CD8-positive, alpha-beta memory T cell (primary cell): ENCODE measurements around the gene IGDCC3. TPM values are rescaled to one million over a fixed set of nuclear protein-coding genes. Genes with fewer than 3 reads are reported as not detected.
A peak's percentile ranks its signal among the peaks of the same experiment; 100 is the strongest.

ENCODE experiments used
- CTCF ChIA-PET: fragments of 350-600 bp; sonication (Branson Sonifier 250); formaldehyde crosslinking; loops from one replicate; lab custom pipeline; 2021; ENCODE audit warnings: antibody characterized with exemption; lab: Charles Lee
- POLR2A ChIA-PET: fragments of 350-600 bp; sonication (Branson Sonifier 250); formaldehyde crosslinking; loops from one replicate; lab custom pipeline; 2021; ENCODE audit warnings: antibody characterized with exemption; lab: Charles Lee
- DNase-seq, 5 donors: peaks; one replicate each; pipeline versions ENCODE4 v3.0.0 to v3.0.0-alpha.2; 2020 to 2022; ENCODE audit warnings: mixed read lengths in 1 of 5
- H3K27ac ChIP-seq: one replicate; pipeline ENCODE4 v1.7.0; 2013; ENCODE audit warnings: low read depth, mild to moderate bottlenecking, low read length, moderate library complexity
- H3K27me3 ChIP-seq: 2 replicates; pipeline ENCODE4 v1.7.0; 2013; ENCODE audit warnings: low read length, mild to moderate bottlenecking; ENCODE audit not compliant: insufficient read depth, poor library complexity, severe bottlenecking
- H3K36me3 ChIP-seq: 2 replicates; pipeline ENCODE4 v1.7.0; 2013; ENCODE audit warnings: mild to moderate bottlenecking, low read length, moderate library complexity; ENCODE audit not compliant: insufficient read depth
- H3K4me1 ChIP-seq: 2 replicates; pipeline ENCODE4 v1.7.0; 2013; ENCODE audit warnings: mild to moderate bottlenecking, low read length, moderate library complexity; ENCODE audit not compliant: insufficient read depth
- H3K4me3 ChIP-seq: 2 replicates; pipeline ENCODE4 v1.7.0; 2013; ENCODE audit warnings: mild to moderate bottlenecking, low read length
- H3K9me3 ChIP-seq: 2 replicates; pipeline ENCODE4 v1.7.0; 2013; ENCODE audit warnings: mild to moderate bottlenecking, low read length
- H3K27ac Mint-ChIP-seq, 8 donors: one replicate each; pipeline ENCODE4 v1.8.0; 2020 to 2021; ENCODE audit warnings: mixed read lengths in 8 of 8, mild to moderate bottlenecking in 6 of 8, inconsistent platforms in 3 of 8, moderate library complexity in 3 of 8
- H3K27me3 Mint-ChIP-seq, 2 donors: one replicate each; pipeline ENCODE4 v1.8.0; 2020 to 2021; ENCODE audit warnings: mixed read lengths in 2 of 2, mild to moderate bottlenecking in 1 of 2, moderate library complexity in 1 of 2
- H3K36me3 Mint-ChIP-seq, 3 donors: one replicate each; pipeline ENCODE4 v1.8.0; 2020 to 2021; ENCODE audit warnings: mixed read lengths in 3 of 3, inconsistent platforms in 1 of 3, mild to moderate bottlenecking in 1 of 3
- H3K4me1 Mint-ChIP-seq, 3 donors: one replicate each; pipeline ENCODE4 v1.8.0; 2020 to 2021; ENCODE audit warnings: mixed read lengths in 3 of 3, inconsistent platforms in 1 of 3, mild to moderate bottlenecking in 1 of 3
- H3K4me3 Mint-ChIP-seq, 7 donors: one replicate each; pipeline ENCODE4 v1.8.0; 2020 to 2021; ENCODE audit warnings: mixed read lengths in 7 of 7, mild to moderate bottlenecking in 6 of 7, moderate library complexity in 4 of 7, inconsistent platforms in 2 of 7
- H3K9me3 Mint-ChIP-seq, 5 donors: one replicate each; pipeline ENCODE4 v1.8.0; 2020 to 2022; ENCODE audit warnings: mixed read lengths in 5 of 5, mild to moderate bottlenecking in 3 of 5, moderate library complexity in 2 of 5, inconsistent platforms in 1 of 5
- polyA plus RNA-seq: library from polyadenylated mRNA; unstranded; fragments of 300-500 nt; fragmentation: Illumina TruSeq; gene quantifications from one replicate; pipeline ENCODE4 v1.2.3, GENCODE V29; 2021
- total RNA-seq, 2 experiments: library from RNA; stranded (reverse); gene quantifications; one replicate each; pipeline ENCODE4 v1.2.3, GENCODE V29; 2021

The IGDCC3 gene
- total and polyA plus RNA-seq, 3 experiments from 2014 or later = not detected

GRCh38 chr15:65396283-65396964, 18.6 kb upstream of the IGDCC3 start:
- peaks cover 2 to 11% (median 5%) of the 10 kb centered on the region in 3 donors for H3K4me1 Mint-ChIP-seq
- H3K36me3 Mint-ChIP-seq = no peaks in the 10 kb centered on the region
- Histone ChIP-seq H3K27ac (no peak overlapping the region), H3K27me3 (peaks cover 28% of the 10 kb centered on the region), H3K4me3 (no peak overlapping the region), H3K36me3 (no peaks in the 10 kb centered on the region), H3K9me3 (no peaks in the 10 kb centered on the region), H3K4me1 (no peaks in the 10 kb centered on the region)
- peak overlapping the region in 1 of 7 donors; percentile 14 for H3K4me3 Mint-ChIP-seq
- no peak for DNase-seq
- H3K27me3 Mint-ChIP-seq = peaks cover 52 to 77% of the 10 kb centered on the region in 2 donors
- ChIA-PET POLR2A (no interaction called here), CTCF (no interaction called here)
- no peaks in the 10 kb centered on the region for H3K9me3 Mint-ChIP-seq
- H3K27ac Mint-ChIP-seq = no peak overlapping the region

GRCh38 chr15:65395567-65396202, 17.9 kb upstream of the IGDCC3 start:
- Mint-ChIP-seq H3K27ac (peak overlapping the region in 1 of 8 donors; percentile 55), H3K4me1 (peaks cover 2 to 11% (median 5%) of the 10 kb centered on the region in 3 donors), H3K36me3 (no peaks in the 10 kb centered on the region), H3K9me3 (no peaks in the 10 kb centered on the region), H3K27me3 (peaks cover 51 to 71% of the 10 kb centered on the region in 2 donors), H3K4me3 (no peak overlapping the region)
- Histone ChIP-seq H3K4me3 (no peak overlapping the region), H3K9me3 (no peaks in the 10 kb centered on the region), H3K27me3 (peaks cover 28% of the 10 kb centered on the region), H3K4me1 (no peaks in the 10 kb centered on the region), H3K36me3 (no peaks in the 10 kb centered on the region), H3K27ac (no peak overlapping the region)
- ChIA-PET POLR2A (no interaction called here), CTCF (interaction anchor here (0.9 to 1.6 kb wide), 2 partner anchors 10 to 77 kb away, joined by 5 read pairs; no protein-coding TSS in a partner anchor)
- no peak for DNase-seq

- DNase-seq = no peak
- Mint-ChIP-seq H3K4me3 (no peak overlapping the region), H3K27me3 (peaks cover 45 to 67% of the 10 kb centered on the region in 2 donors), H3K4me1 (peaks cover 2 to 11% (median 5%) of the 10 kb centered on the region in 3 donors), H3K27ac (peak overlapping the region in 1 of 8 donors; percentile 55), H3K9me3 (no peaks in the 10 kb centered on the region), H3K36me3 (no peaks in the 10 kb centered on the region)
- H3K4me1 ChIP-seq = no peaks in the 10 kb centered on the region
- H3K27me3 ChIP-seq = peaks cover 28% of the 10 kb centered on the region
- H3K36me3 ChIP-seq = no peaks in the 10 kb centered on the region
- no peak overlapping the region for H3K27ac ChIP-seq
- ChIA-PET POLR2A (no interaction called here), CTCF (interaction anchor here (0.8 to 1.6 kb wide), 3 partner anchors 10 to 76 kb away, joined by 3 to 5 read pairs (median 5); no protein-coding TSS in a partner anchor)
- no peak overlapping the region for H3K4me3 ChIP-seq
- H3K9me3 ChIP-seq = no peaks in the 10 kb centered on the region
Observed at GRCh38 chr15:65394936-65395335, 17.1 kb upstream of the IGDCC3 start.

- no peak overlapping the region for H3K27ac ChIP-seq
- H3K4me1 Mint-ChIP-seq = peaks cover 2 to 11% (median 5%) of the 10 kb centered on the region in 3 donors
- no peaks in the 10 kb centered on the region for H3K36me3 Mint-ChIP-seq
- no peaks in the 10 kb centered on the region for H3K9me3 Mint-ChIP-seq
- no peak overlapping the region for H3K4me3 Mint-ChIP-seq
- H3K9me3 ChIP-seq = no peaks in the 10 kb centered on the region
- POLR2A ChIA-PET = no interaction called here
- H3K36me3 ChIP-seq = no peaks in the 10 kb centered on the region
- H3K4me1 ChIP-seq = no peaks in the 10 kb centered on the region
- no peak for DNase-seq
- CTCF ChIA-PET = interaction anchor here (0.8 to 1.6 kb wide), 3 partner anchors 9 to 75 kb away, joined by 3 to 7 read pairs (median 5); no protein-coding TSS in a partner anchor
- peaks cover 45 to 67% of the 10 kb centered on the region in 2 donors for H3K27me3 Mint-ChIP-seq
- peaks cover 28% of the 10 kb centered on the region for H3K27me3 ChIP-seq
- H3K27ac Mint-ChIP-seq = no peak overlapping the region
- no peak overlapping the region for H3K4me3 ChIP-seq
Observed at GRCh38 chr15:65394280-65394789, 16.5 kb upstream of the IGDCC3 start.

GRCh38 chr15:65393557-65393956, 15.8 kb upstream of the IGDCC3 start:
- H3K27me3 Mint-ChIP-seq = peaks cover 47 to 63% of the 10 kb centered on the region in 2 donors
- H3K27ac Mint-ChIP-seq = no peak overlapping the region
- Histone ChIP-seq H3K27ac (no peak overlapping the region), H3K4me1 (no peaks in the 10 kb centered on the region), H3K4me3 (no peak overlapping the region), H3K9me3 (no peaks in the 10 kb centered on the region), H3K27me3 (peaks cover 28% of the 10 kb centered on the region), H3K36me3 (no peaks in the 10 kb centered on the region)
- ChIA-PET POLR2A (no interaction called here), CTCF (interaction anchor here (1.0 kb wide), 1 partner anchor 9 kb away, joined by 7 read pairs; no protein-coding TSS in a partner anchor)
- no peak overlapping the region for H3K4me3 Mint-ChIP-seq
- DNase-seq = no peak
- H3K9me3 Mint-ChIP-seq = no peaks in the 10 kb centered on the region
- peaks cover 2 to 11% (median 5%) of the 10 kb centered on the region in 3 donors for H3K4me1 Mint-ChIP-seq
- H3K36me3 Mint-ChIP-seq = no peaks in the 10 kb centered on the region

- Histone ChIP-seq H3K36me3 (no peaks in the 10 kb centered on the region), H3K4me3 (no peak overlapping the region), H3K27me3 (peaks cover 28% of the 10 kb centered on the region), H3K9me3 (no peaks in the 10 kb centered on the region), H3K27ac (no peak overlapping the region), H3K4me1 (no peaks in the 10 kb centered on the region)
- no peak overlapping the region for H3K27ac Mint-ChIP-seq
- H3K36me3 Mint-ChIP-seq = no peaks in the 10 kb centered on the region
- POLR2A ChIA-PET = interaction anchor here (0.6 kb wide), 1 partner anchor 98 kb away, joined by 3 read pairs; no protein-coding TSS in a partner anchor
- no peak overlapping the region for H3K4me3 Mint-ChIP-seq
- H3K27me3 Mint-ChIP-seq = peaks cover 47 to 63% of the 10 kb centered on the region in 2 donors
- no peak for DNase-seq
- CTCF ChIA-PET = no interaction called here
- H3K4me1 Mint-ChIP-seq = peaks cover 2 to 11% (median 5%) of the 10 kb centered on the region in 3 donors
- H3K9me3 Mint-ChIP-seq = no peaks in the 10 kb centered on the region
Observed at GRCh38 chr15:65393091-65393490, 15.3 kb upstream of the IGDCC3 start.

- Histone ChIP-seq H3K36me3 (no peaks in the 10 kb centered on the region), H3K27me3 (peaks cover 25% of the 10 kb centered on the region), H3K4me1 (no peaks in the 10 kb centered on the region), H3K9me3 (no peaks in the 10 kb centered on the region), H3K4me3 (no peak overlapping the region), H3K27ac (no peak overlapping the region)
- H3K9me3 Mint-ChIP-seq = no peaks in the 10 kb centered on the region
- no peak overlapping the region for H3K27ac Mint-ChIP-seq
- POLR2A ChIA-PET = interaction anchor here (0.6 kb wide), 1 partner anchor 99 kb away, joined by 3 read pairs; no protein-coding TSS in a partner anchor
- H3K27me3 Mint-ChIP-seq = peaks cover 45 to 56% of the 10 kb centered on the region in 2 donors
- DNase-seq = no peak
- CTCF ChIA-PET = no interaction called here
- H3K36me3 Mint-ChIP-seq = no peaks in the 10 kb centered on the region
- H3K4me1 Mint-ChIP-seq = peaks cover 2 to 11% (median 5%) of the 10 kb centered on the region in 3 donors
- H3K4me3 Mint-ChIP-seq = no peak overlapping the region
Observed at GRCh38 chr15:65392368-65392767, 14.6 kb upstream of the IGDCC3 start.
